Activated CD4-positive, alpha-beta memory T cell treated with anti-CD3 and anti-CD28 coated beads for 36 hours (primary cell): ENCODE results near the gene COP1. TPM values are rescaled to one million over a fixed set of nuclear protein-coding genes. Genes with fewer than 3 reads are reported as not detected.

Source experiments
- CTCF ChIA-PET: fragments of 350-600 bp; sonication (Branson Sonifier 250); formaldehyde crosslinking; loops from one replicate; lab custom pipeline; 2021; ENCODE audit warnings: antibody characterized with exemption, inconsistent platforms; lab: Charles Lee
- POLR2A ChIA-PET: fragments of 350-600 bp; sonication (Branson Sonifier 250); formaldehyde crosslinking; loops from one replicate; lab custom pipeline; 2021; ENCODE audit warnings: antibody characterized with exemption; lab: Charles Lee
- DNase-seq: peaks from one replicate; pipeline ENCODE4 v3.0.0-alpha.2; 2020
- H3K27ac Mint-ChIP-seq: one replicate; pipeline ENCODE4 v1.8.0; 2021; ENCODE audit warnings: mixed read lengths
- H3K27me3 Mint-ChIP-seq: one replicate; pipeline ENCODE4 v1.8.0; 2021; ENCODE audit warnings: mixed read lengths
- H3K36me3 Mint-ChIP-seq: one replicate; pipeline ENCODE4 v1.8.0; 2021; ENCODE audit warnings: mixed read lengths
- H3K4me1 Mint-ChIP-seq: one replicate; pipeline ENCODE4 v1.8.0; 2021; ENCODE audit warnings: low read depth, mixed read lengths
- H3K4me3 Mint-ChIP-seq: one replicate; pipeline ENCODE4 v1.8.0; 2021; ENCODE audit warnings: mild to moderate bottlenecking, mixed read lengths
- H3K9me3 Mint-ChIP-seq: one replicate; pipeline ENCODE4 v1.8.0; 2021; ENCODE audit warnings: mixed read lengths
- intact Hi-C: fragments of 100-400 bp; cut with micrococcal nuclease; formaldehyde crosslinking; loops from one replicate; pipeline ENCODE4 v1.15.1; 2023
- total RNA-seq, 2 experiments: library from RNA; stranded (reverse); gene quantifications; one replicate each; pipeline ENCODE4 v1.2.3, GENCODE V29; 2021

COP1 gene
- total RNA-seq, 2 experiments from 2014 or later: 34.2 to 34.7 TPM

GRCh38 chr1:176196728-176197127, 10.4 kb downstream of the COP1 start:
- no peaks in the 10 kb centered on the region for H3K27me3 Mint-ChIP-seq
- peak overlapping the region; percentile 58 for H3K4me3 Mint-ChIP-seq
- POLR2A ChIA-PET: interaction anchor here (1.0 kb wide), 1 partner anchor 11 kb away, joined by 3 read pairs; no protein-coding TSS in a partner anchor
- no peaks in the 10 kb centered on the region for H3K36me3 Mint-ChIP-seq
- peaks cover 3% of the 10 kb centered on the region for H3K9me3 Mint-ChIP-seq
- intact Hi-C loops: no loop called here
- H3K4me1 Mint-ChIP-seq: peaks cover 68% of the 10 kb centered on the region
- no peak for DNase-seq
- peak overlapping the region; percentile 46 for H3K27ac Mint-ChIP-seq
- CTCF ChIA-PET: no interaction called here

- Mint-ChIP-seq H3K4me1 (peaks cover 69% of the 10 kb centered on the region), H3K4me3 (no peak overlapping the region), H3K27me3 (no peaks in the 10 kb centered on the region), H3K27ac (no peak overlapping the region), H3K9me3 (peaks cover 3% of the 10 kb centered on the region), H3K36me3 (peaks cover 3% of the 10 kb centered on the region)
- POLR2A ChIA-PET: interaction anchor here (0.9 kb wide), 1 partner anchor 93 kb away, joined by 4 read pairs; no protein-coding TSS in a partner anchor
- intact Hi-C loops: no loop called here
- CTCF ChIA-PET: interaction anchor here (0.5 to 1.3 kb wide), 2 partner anchors 92 to 1041 kb away, joined by 3 read pairs; no protein-coding TSS in a partner anchor
- DNase-seq: no peak
These were observed 11.5 kb downstream of the COP1 start for GRCh38 chr1:176195547-176195946.

- Mint-ChIP-seq H3K4me1 (peaks cover 73% of the 10 kb centered on the region), H3K27me3 (no peaks in the 10 kb centered on the region), H3K4me3 (no peak overlapping the region), H3K9me3 (peaks cover 3% of the 10 kb centered on the region), H3K36me3 (peaks cover 7% of the 10 kb centered on the region), H3K27ac (no peak overlapping the region)
- ChIA-PET POLR2A (no interaction called here), CTCF (no interaction called here)
- intact Hi-C loops: loop anchor here (1.0 to 2.0 kb wide), 5 partner anchors 9 to 33 kb away; no protein-coding TSS in a partner anchor
- no peak for DNase-seq
These were observed 13.4 kb downstream of the COP1 start for GRCh38 chr1:176193663-176194062.

DNA sequence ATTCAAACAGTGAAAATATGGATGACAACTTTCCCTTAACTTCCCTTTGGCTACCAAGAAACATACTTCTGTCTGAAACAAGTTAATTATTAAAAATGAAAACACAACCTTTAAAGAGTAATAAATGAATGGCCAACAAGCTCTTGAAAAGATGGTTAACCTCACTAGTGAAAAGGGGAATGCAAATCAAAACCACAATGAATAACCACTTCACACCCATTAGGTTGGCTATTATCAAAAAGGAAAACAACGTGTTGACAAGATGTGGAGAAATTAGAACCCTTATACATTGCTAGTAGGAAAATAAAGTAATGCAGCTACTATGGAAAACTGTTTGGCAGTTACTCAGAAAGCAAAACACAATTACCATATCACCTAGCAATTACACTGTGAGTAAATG, 14.1 kb downstream of the COP1 start:
- peaks cover 74% of the 10 kb centered on the region for H3K4me1 Mint-ChIP-seq
- H3K27me3 Mint-ChIP-seq: no peaks in the 10 kb centered on the region
- intact Hi-C loops: loop anchor here (1.0 to 2.0 kb wide), 5 partner anchors 9 to 33 kb away; no protein-coding TSS in a partner anchor
- H3K36me3 Mint-ChIP-seq: peaks cover 8% of the 10 kb centered on the region
- no peak overlapping the region for H3K4me3 Mint-ChIP-seq
- no peak for DNase-seq
- ChIA-PET POLR2A (interaction anchor here (1.5 kb wide), 1 partner anchor 14 kb away, joined by 3 read pairs; the partner anchor contains the start of gene COP1), CTCF (no interaction called here)
- peaks cover 3% of the 10 kb centered on the region for H3K9me3 Mint-ChIP-seq
- H3K27ac Mint-ChIP-seq: no peak overlapping the region

DNA sequence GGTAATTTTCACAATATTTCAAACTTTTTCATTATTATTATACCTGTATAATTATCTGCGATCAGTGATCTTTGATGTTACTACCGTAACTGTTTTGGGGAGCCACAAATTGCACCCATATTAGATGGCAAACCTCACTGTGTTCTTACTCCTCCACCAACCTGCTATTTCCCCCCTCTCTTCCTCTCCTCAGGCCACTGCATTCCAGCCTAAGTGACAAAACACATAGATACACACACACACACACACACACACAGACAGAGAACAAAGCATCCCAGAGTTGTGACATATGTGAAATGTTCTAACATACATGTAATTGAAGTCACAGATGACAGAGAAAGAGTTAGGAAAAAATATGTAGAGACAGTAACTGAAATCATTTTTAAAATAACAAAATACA, 18.5 kb downstream of the COP1 start:
- DNase-seq: no peak
- no peak overlapping the region for H3K4me3 Mint-ChIP-seq
- H3K36me3 Mint-ChIP-seq: peaks cover 9% of the 10 kb centered on the region
- ChIA-PET CTCF (no interaction called here), POLR2A (no interaction called here)
- H3K27ac Mint-ChIP-seq: no peak overlapping the region
- no peaks in the 10 kb centered on the region for H3K27me3 Mint-ChIP-seq
- intact Hi-C loops: no loop called here
- peaks cover 2% of the 10 kb centered on the region for H3K9me3 Mint-ChIP-seq
- H3K4me1 Mint-ChIP-seq: peaks cover 72% of the 10 kb centered on the region

DNA sequence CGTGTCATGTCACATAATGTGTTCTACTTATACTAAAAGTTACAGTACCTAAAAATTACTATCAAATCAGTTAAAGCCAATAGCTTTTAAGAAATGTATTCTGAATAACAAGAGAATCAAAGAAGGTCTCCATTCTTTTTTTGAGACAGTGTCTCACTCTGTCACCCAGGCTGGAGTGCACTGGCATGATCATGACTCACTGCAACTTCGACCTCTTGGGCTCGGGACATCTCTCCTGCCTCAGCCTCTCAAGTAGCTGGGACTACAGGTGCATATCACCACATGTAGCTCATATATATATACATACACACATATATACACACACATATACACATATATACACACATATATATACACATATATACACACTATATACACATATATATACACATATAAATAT, 20.1 kb downstream of the COP1 start:
- Mint-ChIP-seq H3K4me1 (peaks cover 63% of the 10 kb centered on the region), H3K4me3 (no peak overlapping the region), H3K27me3 (no peaks in the 10 kb centered on the region), H3K36me3 (peaks cover 17% of the 10 kb centered on the region), H3K27ac (no peak overlapping the region), H3K9me3 (no peaks in the 10 kb centered on the region)
- POLR2A ChIA-PET: no interaction called here
- no peak for DNase-seq
- intact Hi-C loops: no loop called here
- CTCF ChIA-PET: interaction anchor here (1.1 kb wide), 1 partner anchor 21 kb away, joined by 3 read pairs; no protein-coding TSS in a partner anchor

DNA sequence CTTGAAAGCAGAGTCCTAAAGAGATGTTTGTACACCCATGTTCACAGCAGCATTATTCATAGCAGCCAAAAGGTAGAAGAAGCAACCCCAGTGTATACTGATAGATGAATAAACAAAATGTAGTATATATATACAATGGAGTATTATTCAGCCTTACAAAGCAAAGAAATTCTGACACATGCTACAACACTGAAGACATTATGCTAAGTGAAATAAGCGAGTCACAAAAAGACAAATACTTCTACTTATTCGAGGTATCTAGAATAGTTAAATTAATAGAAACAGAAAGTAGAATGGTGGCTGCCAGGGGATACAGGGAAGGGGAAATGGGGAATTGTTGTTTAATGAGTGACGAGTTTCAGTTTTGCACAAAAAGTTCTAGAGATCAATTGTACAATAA, 23.5 kb downstream of the COP1 start:
- Mint-ChIP-seq H3K27ac (no peak overlapping the region), H3K27me3 (no peaks in the 10 kb centered on the region), H3K4me1 (peaks cover 44% of the 10 kb centered on the region), H3K9me3 (no peaks in the 10 kb centered on the region), H3K36me3 (peaks cover 16% of the 10 kb centered on the region), H3K4me3 (no peak overlapping the region)
- POLR2A ChIA-PET: no interaction called here
- CTCF ChIA-PET: no interaction called here
- intact Hi-C loops: loop anchor here (1.0 kb wide), 1 partner anchor 10 kb away; no protein-coding TSS in a partner anchor
- DNase-seq: no peak

DNA sequence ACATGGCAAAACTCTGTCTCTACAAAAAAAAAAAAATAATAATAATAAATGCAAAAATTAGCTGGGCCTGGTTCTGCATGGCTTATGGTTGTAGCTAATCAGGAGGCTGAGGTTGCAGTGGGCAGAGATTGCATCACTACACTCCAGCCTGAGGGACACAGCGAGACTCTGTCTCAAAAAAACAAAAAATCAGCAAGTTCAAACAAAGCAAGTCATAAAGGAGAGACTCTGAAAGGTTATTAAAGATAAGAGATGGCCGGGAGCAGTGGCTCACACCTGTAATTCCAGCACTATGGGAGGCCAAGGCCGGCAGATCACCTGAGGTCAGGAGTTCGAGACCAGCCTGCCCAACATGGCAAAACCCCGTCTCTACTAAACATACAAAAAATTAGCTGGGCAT, 28.8 kb downstream of the COP1 start:
- H3K36me3 Mint-ChIP-seq: peaks cover 26% of the 10 kb centered on the region
- no peaks in the 10 kb centered on the region for H3K9me3 Mint-ChIP-seq
- ChIA-PET POLR2A (no interaction called here), CTCF (no interaction called here)
- H3K27ac Mint-ChIP-seq: peak overlapping the region; percentile 68
- DNase-seq: no peak
- H3K4me1 Mint-ChIP-seq: peaks cover 38% of the 10 kb centered on the region
- H3K27me3 Mint-ChIP-seq: no peaks in the 10 kb centered on the region
- intact Hi-C loops: loop anchor here (1.0 kb wide), 1 partner anchor 29 kb away; the partner anchor contains the start of gene COP1
- H3K4me3 Mint-ChIP-seq: peak overlapping the region; percentile 28

DNA sequence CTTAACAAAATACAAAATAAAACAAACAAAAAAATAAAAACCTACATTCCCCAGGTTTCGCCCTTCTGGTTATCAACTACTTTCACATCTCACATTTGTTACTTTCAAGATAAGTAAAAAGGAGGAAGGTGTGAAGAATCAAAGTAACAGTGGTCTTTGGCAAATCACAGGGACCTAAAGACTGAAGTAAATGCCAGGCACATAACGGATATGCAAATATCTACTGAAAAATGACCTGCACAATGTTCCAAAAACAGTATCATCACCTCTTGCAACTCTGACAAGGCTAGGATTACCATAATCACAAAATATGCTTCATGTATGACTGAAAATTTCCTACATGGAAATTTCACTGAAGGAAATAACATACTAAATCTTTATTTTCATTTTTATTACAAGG, 29.3 kb downstream of the COP1 start:
- no peaks in the 10 kb centered on the region for H3K9me3 Mint-ChIP-seq
- H3K27me3 Mint-ChIP-seq: no peaks in the 10 kb centered on the region
- CTCF ChIA-PET: no interaction called here
- H3K36me3 Mint-ChIP-seq: peaks cover 27% of the 10 kb centered on the region
- POLR2A ChIA-PET: no interaction called here
- DNase-seq: no peak
- H3K4me1 Mint-ChIP-seq: peaks cover 37% of the 10 kb centered on the region
- intact Hi-C loops: loop anchor here (1.0 to 2.0 kb wide), 4 partner anchors 13 to 30 kb away; partner anchors contain the start of gene COP1
- H3K4me3 Mint-ChIP-seq: peak overlapping the region; percentile 26
- H3K27ac Mint-ChIP-seq: peak overlapping the region; percentile 68

DNA sequence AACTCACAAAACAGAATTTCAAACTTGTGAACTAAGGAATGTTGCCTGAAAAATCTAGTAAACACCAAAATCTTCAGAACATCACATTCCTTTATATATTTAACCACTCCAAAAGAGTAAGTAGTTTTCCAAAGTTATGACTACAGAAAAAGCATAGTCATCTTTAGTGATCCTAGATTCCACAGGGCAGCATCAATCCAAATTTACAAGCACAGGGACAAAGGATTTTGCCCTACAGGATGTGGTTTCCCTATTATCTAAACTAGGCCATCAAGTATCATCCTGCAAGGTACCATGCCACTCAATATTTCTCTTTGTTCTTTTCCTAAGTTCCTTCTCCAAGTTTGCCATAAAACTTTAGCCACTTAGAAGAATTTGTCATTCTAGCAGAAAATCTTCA, 33.0 kb downstream of the COP1 start:
- Mint-ChIP-seq H3K4me3 (no peak overlapping the region), H3K27me3 (no peaks in the 10 kb centered on the region), H3K27ac (no peak overlapping the region), H3K4me1 (peaks cover 31% of the 10 kb centered on the region), H3K9me3 (no peaks in the 10 kb centered on the region), H3K36me3 (peaks cover 38% of the 10 kb centered on the region)
- DNase-seq: no peak
- POLR2A ChIA-PET: no interaction called here
- intact Hi-C loops: no loop called here
- CTCF ChIA-PET: no interaction called here

DNA sequence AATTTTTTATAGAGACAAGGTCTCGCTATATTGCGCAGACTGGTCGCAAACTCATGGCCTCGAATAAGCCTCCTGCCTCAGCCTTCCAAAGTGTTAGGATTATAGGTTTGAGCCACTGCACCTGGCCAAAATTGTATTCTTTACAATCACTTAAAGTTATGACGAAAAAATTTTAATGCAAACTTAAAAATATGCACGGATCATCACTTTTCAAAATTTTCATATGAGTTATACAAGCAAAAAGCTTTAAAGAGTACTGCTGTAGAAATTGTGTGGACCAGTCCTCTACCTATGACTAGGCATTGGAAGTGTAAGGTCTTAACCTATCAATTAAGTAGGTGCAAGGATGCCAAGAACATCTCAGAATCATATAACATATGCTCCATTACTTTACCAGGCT, 34.9 kb downstream of the COP1 start:
- Mint-ChIP-seq H3K4me1 (peaks cover 18% of the 10 kb centered on the region), H3K36me3 (peaks cover 35% of the 10 kb centered on the region), H3K9me3 (no peaks in the 10 kb centered on the region), H3K4me3 (no peak overlapping the region), H3K27me3 (no peaks in the 10 kb centered on the region), H3K27ac (no peak overlapping the region)
- no peak for DNase-seq
- POLR2A ChIA-PET: no interaction called here
- CTCF ChIA-PET: interaction anchor here (0.6 kb wide), 1 partner anchor 98 kb away, joined by 4 read pairs; no protein-coding TSS in a partner anchor
- intact Hi-C loops: no loop called here

DNA sequence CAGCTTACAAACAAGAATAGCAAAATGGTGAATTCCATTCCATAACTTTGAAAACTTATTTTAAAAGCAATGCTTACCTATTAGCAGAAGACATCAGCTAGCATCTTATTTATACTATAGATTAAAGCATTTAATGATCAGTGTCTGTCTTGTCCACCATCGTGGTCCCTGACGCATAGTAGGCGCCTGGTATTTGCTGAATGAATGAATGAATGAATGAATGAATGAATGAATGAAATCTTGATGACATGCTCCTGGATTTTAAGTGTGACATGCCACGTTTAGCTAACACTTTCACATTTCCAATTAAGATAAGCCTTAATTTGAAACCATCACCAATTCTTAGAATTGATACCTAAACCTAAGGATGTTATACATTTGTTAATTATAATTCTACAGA, 39.9 kb downstream of the COP1 start:
- ChIA-PET POLR2A (no interaction called here), CTCF (interaction anchor here (0.9 kb wide), 1 partner anchor 12 kb away, joined by 3 read pairs; no protein-coding TSS in a partner anchor)
- Mint-ChIP-seq H3K36me3 (peaks cover 39% of the 10 kb centered on the region), H3K4me3 (no peak overlapping the region), H3K4me1 (peaks cover 19% of the 10 kb centered on the region), H3K27me3 (no peaks in the 10 kb centered on the region), H3K9me3 (no peaks in the 10 kb centered on the region), H3K27ac (no peak overlapping the region)
- no peak for DNase-seq
- intact Hi-C loops: no loop called here

DNA sequence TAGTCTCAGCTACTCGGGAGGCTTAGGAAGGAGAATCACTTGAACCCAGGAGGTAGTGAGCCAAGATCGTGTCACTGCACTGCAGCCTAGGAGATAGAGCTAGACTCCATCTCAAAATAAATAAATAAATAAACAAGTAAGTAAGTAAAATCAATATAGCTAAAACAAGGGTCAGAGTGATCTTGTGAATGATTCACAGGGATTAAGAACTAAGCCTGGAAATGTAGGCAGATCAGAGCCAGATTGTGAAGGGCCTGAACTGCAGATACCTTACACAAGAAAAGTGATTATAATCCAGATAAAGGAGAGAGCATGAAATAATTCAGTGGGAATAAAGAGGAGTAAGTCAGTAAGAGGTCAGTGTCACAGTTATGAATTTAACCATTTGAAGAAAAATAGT, 41.5 kb downstream of the COP1 start:
- H3K36me3 Mint-ChIP-seq: peaks cover 35% of the 10 kb centered on the region
- H3K4me1 Mint-ChIP-seq: peaks cover 32% of the 10 kb centered on the region
- no peaks in the 10 kb centered on the region for H3K9me3 Mint-ChIP-seq
- no peak for DNase-seq
- no peaks in the 10 kb centered on the region for H3K27me3 Mint-ChIP-seq
- ChIA-PET POLR2A (no interaction called here), CTCF (no interaction called here)
- H3K4me3 Mint-ChIP-seq: no peak overlapping the region
- H3K27ac Mint-ChIP-seq: peak overlapping the region; percentile 0
- intact Hi-C loops: no loop called here
